Renal pelvis (tissue), 4 donors: Measurements from ENCODE around the gene DAG1. TPM values are rescaled to one million over a fixed set of nuclear protein-coding genes. Genes with fewer than 3 reads are reported as not detected.

Experiments
- DNase-seq: peaks from one replicate; pipeline ENCODE4 v3.0.0-alpha.2; 2013
- polyA plus RNA-seq, 3 donors: library from polyadenylated mRNA; unstranded; fragments of 120-200 nt; gene quantifications; one replicate each; pipeline ENCODE4 v1.2.1, GENCODE V29; 2013; ENCODE audit not compliant: insufficient read length in 3 of 3

Gene DAG1
- polyA plus RNA-seq, 3 donors, result 119 to 120 (median 119) TPM

DNA sequence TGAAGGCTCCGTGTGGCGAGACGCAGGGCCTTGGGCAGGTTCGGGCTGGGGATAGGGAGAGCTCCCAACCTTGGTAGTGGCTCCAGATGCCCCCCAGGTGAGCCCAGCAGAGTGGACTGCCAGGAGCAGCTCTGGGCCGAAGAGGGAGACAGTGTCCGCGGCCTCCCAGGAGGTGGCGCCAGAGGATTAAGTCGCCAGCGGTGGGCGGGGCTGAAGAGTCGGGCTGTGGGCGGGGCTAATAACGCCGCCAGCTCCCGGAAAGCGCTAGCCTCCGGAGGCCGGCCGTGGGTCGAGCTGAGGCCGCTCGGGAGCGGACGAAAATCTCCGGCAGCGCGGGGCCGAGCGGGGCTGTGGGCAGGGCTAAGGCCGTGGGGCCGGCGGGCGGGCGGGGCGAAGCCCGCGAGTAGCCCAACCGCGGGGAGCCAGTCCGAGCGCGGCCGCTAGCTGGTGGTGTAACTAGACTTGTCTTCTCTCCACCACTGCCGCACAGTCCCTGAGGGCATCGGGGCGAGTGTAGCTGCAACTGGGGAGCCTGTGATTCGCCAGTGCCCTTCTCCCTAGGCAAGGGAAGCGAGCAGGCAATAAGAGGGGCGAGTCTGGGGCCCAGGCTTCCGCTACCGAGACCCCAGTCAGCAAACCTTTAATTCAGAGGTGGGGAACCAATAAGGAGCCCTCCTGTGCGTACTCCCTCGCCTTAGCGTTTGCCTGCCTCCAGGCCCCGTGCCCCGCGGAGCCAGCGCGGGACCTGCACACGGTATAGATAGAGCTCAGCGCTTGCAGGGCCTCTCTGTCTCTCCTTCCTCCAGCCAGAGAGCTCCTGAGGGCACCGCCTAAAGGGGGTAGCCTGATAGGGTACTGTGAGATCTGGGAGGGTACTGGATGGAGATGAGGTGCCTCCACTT lies 69.8 kb downstream of the DAG1 start:
- peak; percentile 91 for DNase-seq

DNA sequence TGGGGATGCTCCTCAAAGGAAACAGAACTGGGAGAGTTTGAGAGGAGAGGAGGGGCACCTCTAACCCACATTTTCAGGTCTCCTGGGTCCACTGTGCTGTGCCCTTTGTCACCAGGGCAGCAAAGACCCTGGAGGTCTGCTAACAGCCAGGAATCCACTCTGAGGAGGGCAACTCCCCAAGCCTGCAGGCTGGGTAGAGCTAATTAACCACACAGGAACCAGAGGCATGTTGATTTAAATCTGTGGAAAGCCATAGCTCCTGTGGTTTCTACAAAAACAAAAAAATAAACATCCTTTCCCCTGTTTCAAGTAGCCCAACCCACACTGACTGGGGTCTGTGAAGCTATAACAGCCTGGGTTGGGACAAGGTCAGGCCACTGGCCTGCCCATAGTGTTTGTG lies 82.0 kb downstream of the DAG1 start:
- DNase-seq, result no peak

DNA sequence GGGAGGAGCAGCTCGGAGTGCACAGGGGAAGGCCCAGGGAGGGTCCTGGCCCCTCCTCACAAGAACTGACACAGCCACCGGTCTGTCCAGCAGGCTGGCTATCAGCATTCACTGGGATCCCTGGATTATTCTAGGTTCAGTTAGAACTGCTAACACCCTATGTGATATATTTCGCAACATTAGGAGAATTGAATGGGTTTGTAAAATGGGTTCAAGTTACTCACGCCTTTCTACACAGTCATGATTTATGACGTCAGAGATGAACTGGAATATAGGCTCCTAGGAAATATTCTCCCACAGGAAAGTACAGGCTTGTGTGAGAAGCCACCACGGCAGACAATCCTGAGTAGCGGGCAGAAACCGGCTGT lies 83.2 kb downstream of the DAG1 start:
- DNase-seq, result no peak

DNA sequence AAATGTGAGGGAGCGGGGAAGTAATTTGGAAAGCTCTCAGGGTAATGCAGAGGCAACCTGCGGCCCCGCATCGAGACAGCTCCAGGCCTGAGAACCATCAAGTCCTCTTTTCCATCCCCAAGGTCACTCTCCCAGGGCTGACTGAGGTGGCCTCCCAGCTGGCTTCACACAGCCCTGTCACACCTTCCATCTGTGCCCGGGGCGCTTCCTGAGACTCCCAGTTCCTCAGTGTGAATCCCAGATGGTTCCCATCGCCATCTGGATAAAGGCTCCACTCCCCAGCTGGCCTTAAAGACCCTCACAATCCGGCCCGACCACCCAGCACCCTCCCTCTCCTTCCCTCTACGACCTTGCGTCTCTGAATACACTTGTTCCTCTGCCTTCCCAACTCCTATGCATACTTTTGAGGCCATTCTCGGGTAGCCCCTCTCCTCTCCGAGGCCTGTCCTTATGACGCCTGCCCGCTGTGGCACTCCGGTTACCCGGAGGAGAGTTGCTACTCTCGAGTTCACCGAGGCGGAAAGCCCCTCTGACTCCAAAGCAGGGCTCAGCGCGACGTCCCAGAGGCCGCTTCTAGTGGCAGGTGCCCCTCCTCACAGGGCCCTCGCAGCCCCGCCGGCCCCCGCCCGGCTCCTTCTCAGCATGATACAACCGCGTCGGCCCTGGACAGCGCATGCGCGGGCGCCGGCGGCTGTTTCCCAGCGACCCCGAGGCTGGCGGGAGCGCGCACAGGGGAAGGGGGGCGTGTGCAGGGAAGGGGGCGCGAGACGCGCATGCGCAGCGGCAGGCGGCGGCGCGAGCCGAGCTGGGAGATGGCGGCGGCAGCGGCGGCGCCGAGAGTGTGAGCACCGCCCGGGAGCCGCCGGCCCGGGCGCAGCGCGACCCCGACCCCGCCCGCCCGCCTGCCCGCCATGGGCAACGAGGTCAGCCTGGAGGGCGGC lies 83.9 kb downstream of the DAG1 start, which contains the start of gene BSN:
TSS of gene BSN (plus strand) at position 786 of the 941 bp plus-strand sequence. CDS start at position 912, 126 bp downstream.
- peak; percentile 90 for DNase-seq

DNA sequence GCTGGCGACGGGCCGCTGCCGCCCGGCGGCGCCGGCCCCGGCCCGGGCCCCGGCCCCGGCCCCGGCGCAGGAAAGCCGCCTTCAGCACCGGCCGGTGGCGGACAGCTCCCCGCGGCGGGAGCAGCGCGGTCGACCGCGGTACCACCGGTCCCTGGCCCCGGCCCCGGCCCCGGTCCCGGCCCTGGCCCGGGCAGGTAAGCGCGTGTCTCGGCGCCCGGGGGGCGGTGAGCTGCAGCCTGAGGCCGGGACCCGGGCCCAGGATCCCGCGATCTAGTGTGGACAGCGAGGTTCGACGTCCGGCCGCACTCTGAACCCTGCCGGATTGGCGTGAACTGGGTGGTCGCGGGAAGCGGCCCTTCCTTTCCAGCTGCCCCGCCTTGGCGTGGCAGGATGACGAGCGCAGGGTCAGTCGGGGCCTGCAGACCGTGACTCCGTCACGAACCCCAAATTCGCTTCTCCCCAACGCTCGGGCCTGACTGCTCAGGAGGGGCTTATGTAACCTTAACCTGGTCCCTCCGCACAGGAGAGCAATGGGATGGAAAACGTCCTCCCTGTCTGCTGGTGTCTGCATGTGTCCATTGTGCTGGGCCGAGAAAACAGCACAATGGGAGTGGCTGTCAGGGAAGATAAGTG lies 84.7 kb downstream of the DAG1 start:
- peak; percentile 47 for DNase-seq

DNA sequence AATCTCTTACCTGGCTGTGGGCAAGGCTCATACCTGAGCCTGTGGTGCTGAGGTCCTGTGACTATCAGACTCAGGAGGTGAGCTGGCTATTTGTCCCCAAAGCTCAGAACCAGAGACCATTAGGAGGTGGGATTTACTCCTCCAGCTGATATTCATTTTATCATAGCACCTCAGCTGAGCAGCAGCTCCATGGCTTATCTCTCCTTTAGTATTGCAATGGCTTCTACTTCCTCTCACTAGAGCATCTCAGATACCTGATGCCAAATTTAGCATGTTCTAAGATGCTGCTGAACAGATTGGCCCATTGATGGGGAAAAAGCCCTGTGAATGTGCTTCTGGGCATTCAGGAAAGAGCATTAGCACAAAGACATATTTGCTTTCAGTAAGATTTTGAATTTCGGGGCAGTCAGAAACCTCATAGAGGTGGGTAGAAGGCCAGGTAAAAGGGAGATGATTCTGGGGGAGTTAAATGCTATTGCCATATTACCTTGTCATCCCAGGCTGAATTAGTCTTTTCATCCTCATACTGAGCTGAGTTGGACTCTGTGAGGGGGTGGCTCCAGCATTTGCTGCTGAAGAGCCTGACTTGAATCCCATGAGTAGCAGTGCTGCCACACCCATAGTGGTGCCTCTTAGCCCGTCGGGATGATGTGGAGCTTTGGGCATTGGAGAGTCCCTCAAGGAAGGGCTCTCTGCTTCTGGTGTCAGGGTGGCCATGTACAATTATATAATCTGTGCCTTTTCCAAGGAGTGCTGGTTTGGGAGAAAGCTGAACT lies 86.6 kb downstream of the DAG1 start:
- DNase-seq, result no peak

DNA sequence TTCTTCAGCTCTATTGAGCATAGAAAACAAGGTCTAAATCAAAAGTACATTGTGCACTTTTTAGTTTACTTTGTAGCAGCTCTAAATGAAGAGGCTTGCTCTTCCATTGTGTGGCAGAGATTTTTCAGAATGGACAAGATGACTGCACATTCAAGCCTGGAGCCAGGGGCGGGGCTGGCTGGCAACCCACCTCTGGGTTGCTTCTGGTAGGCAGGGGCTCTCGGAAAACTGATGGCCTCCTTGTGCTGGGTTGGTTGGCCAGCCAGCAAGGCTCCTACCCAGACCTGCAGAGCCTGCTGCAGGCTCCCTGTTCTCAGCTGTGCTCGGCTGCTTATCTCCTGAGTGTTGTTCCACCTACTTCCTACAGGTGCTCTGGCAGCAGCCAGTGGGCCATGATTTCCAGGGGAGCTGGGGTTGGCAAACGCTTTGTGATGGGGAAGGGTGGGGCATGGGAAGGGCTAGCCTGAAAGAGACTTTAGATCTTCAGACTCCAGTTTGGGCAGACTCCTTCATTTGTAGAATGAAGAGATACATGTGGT lies 93.0 kb downstream of the DAG1 start:
- DNase-seq, result no peak

DNA sequence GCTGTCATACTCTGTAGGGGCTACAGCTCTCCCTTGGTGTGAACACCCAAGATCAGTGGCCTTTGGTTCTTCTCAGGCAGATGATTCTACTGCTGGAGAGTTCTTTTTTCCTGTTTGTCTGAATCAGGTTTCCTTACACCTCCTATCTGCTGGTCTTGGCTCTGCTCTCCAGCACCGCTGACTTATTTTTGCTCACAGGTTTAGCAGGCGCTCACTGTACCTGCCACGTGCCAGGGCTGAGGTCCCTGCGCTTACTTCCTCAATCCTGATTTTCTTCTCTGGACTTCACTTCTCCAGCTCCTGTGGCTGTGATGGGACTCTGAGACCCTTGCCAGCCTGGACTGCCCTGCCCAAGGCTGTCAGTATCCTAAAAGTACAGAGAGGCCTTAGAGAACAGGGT lies 93.7 kb downstream of the DAG1 start:
- DNase-seq, result no peak

DNA sequence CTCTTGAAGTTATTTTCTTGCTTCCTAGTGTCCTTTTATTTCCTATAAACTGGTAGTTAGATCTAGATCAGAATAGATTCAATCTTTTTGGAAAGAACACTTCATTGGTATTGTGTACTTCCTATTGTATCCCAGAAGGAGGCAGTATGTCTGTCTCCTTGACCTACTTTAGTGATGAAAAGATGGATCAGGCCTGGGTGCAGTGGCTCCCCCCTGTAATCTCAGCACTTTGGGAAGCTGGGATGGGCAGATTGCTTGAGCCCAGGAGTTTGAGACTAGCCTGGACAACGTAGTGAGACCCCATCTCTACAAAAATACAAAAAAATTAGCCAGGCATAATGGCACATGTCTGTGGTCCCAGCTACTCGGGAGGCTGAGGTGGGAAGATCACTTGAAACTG lies 96.2 kb downstream of the DAG1 start:
- no peak for DNase-seq

DNA sequence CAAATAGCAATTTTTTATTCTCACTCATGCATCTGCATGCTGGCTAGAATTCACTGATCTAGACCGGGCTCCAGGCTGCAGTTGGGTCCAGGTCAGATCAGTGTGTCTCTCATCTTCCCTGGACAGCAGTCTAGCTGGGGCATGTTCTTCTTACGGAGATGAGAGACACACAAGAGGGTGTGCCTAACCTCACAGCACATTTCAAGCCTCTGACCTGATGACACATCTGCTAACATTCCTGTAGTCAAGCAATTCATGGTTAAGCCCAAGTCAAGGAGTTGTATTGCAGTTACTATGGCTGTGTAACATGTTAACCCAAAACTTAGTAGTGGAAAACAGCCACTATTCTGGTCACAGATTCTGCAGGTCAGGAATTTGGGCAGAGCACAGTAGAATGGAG lies 97.3 kb downstream of the DAG1 start:
- DNase-seq, result no peak

DNA sequence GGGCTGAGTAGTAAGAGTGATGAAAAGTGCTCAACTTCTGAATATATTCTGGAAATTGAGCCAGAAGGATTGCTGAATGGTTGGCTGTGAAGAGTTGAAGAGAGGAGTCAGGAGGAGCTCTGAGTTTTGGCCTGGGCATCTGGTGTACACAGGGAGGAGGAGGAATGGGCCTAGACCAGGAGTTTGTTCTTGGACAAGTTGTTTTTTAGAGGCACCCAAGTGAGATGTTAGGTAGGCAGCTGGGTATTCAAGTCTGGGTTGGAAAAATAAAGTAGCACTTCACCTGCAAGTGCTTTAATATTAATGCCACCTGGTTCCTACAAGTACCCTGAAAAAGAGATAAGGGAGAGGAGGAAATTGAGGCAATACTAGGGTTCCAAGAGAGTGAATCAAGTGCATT lies 98.9 kb downstream of the DAG1 start:
- DNase-seq, result no peak

DNA sequence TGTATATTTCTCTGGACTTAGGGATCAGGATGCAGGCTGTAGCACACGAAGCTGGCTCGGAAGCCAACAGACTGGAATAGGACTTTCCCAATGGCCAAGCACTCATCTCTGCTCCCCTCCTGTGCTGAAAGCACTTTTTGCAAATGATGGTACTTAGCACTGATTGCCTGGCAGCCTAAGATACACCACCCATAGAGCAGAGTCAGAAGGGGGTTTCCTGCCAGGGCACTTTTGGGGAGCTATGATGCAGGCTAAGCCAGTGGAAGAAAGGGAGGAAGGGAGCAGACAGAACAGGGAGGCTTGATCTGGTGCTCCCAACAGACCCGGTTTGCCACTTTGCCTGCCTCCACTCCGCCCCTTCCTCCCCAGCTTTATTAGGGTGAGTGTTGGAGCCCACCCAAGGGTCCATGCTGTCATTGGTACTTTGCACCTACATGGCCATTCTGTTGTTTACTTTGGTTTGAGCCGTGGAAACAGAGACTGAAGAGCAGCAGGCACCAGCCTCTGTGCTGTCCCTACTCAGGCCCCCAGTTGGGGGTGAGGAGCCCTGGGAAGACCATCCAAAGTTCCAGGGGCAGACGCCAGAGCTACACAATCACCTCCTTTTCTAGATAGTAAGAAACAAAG lies 100.1 kb downstream of the DAG1 start:
- DNase-seq, result no peak

DNA sequence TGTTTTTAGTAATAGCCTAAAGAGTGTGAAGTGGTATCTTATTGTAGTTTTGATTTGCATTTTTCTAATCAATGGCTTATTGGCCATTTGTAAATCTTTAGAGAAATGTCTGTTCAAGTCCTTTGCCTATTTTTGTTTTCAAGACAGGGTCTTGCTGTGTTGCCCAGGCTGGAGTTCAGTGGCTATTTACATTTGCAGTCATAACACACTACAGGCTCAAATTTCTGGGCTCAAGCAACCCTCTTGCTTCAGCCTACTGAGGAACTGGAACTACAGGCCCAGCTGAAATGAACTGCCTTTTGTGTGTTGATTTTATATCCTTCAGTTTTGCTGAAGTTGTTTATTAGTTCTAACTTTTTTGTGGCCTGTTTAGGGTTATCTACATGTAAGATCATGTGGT lies 112.1 kb downstream of the DAG1 start:
- DNase-seq, result no peak

Other genes with a start within 250 kb of the DAG1 start
- 10 to 100 TPM in 2 of 3 donors, 1 to 10 TPM in 1; 8.7 to 15.5 (median 14.1) TPM for gene C3orf62, start 193.0 kb upstream of the DAG1 start, polyA plus RNA-seq
- 10 to 100 TPM; 58.0 to 78.6 (median 65.9) TPM for gene USP4, start 130.2 kb upstream of the DAG1 start, polyA plus RNA-seq
- gene GPX1, start 111.9 kb upstream of the DAG1 start, polyA plus RNA-seq, result 100 to 1,000 TPM; 145 to 187 (median 184) TPM
- gene RHOA, start 58.3 kb upstream of the DAG1 start, polyA plus RNA-seq, result 100 to 1,000 TPM; 464 to 540 (median 513) TPM
- gene TCTA, start 57.8 kb upstream of the DAG1 start, polyA plus RNA-seq, result 10 to 100 TPM; 32.5 to 40.4 (median 36.1) TPM
- 10 to 100 TPM; 40.0 to 48.4 (median 43.4) TPM for gene AMT, start 47.8 kb upstream of the DAG1 start, polyA plus RNA-seq
- gene NICN1, start 40.9 kb upstream of the DAG1 start, polyA plus RNA-seq, result 10 to 100 TPM; 22.7 to 27.3 (median 25.5) TPM
- gene BSN, start 84.2 kb downstream of the DAG1 start, polyA plus RNA-seq, result 1 to 10 TPM; 1.6 to 2.1 (median 2.0) TPM
- gene APEH, start 204.1 kb downstream of the DAG1 start, polyA plus RNA-seq, result 100 to 1,000 TPM; 153 to 162 (median 156) TPM
- gene MST1, start 219.2 kb downstream of the DAG1 start, polyA plus RNA-seq, result 100 to 1,000 TPM; 192 to 266 (median 201) TPM
- gene RNF123, start 219.3 kb downstream of the DAG1 start, polyA plus RNA-seq, result 10 to 100 TPM; 40.4 to 42.0 (median 40.9) TPM
- 1 to 10 TPM; 2.3 to 2.7 (median 2.5) TPM for gene AMIGO3, start 249.4 kb downstream of the DAG1 start, polyA plus RNA-seq